ENCODE results near the gene MAG.

DNA sequence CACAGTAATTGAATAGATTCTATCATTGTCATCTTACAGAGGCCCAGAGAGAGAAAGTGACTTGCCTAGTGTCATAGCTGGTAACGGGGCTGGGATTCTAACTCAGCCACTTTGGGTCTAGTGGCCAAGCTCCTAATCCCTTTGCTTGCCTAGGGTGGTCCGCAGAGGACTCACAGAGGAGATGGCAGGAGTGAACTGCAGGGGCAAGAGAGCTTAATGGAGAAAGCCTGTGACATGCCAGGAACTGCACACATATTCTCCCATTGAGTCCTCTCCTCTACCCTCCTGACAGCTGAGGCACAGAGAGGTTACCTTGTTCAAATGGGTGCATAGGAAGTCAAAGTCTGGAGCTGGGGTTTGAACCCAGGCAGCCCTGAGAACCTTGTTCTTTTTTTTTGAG, 40.5 kb upstream of the MAG start:
- TF ChIP-seq, protein P1, sequence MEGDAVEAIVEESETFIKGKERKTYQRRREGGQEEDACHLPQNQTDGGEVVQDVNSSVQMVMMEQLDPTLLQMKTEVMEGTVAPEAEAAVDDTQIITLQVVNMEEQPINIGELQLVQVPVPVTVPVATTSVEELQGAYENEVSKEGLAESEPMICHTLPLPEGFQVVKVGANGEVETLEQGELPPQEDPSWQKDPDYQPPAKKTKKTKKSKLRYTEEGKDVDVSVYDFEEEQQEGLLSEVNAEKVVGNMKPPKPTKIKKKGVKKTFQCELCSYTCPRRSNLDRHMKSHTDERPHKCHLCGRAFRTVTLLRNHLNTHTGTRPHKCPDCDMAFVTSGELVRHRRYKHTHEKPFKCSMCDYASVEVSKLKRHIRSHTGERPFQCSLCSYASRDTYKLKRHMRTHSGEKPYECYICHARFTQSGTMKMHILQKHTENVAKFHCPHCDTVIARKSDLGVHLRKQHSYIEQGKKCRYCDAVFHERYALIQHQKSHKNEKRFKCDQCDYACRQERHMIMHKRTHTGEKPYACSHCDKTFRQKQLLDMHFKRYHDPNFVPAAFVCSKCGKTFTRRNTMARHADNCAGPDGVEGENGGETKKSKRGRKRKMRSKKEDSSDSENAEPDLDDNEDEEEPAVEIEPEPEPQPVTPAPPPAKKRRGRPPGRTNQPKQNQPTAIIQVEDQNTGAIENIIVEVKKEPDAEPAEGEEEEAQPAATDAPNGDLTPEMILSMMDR (IDR thresholded peaks at IDR 0.05; ENCODE audit: low read depth, low read length): no peak
- TF ChIP-seq EZH2phosphoT487 (IDR thresholded peaks at IDR 0.05; ENCODE audit: low read depth): no peak

Measured in OCI-LY3 (cell line).